Measurements from ENCODE around the gene UGT1A7.

DNA sequence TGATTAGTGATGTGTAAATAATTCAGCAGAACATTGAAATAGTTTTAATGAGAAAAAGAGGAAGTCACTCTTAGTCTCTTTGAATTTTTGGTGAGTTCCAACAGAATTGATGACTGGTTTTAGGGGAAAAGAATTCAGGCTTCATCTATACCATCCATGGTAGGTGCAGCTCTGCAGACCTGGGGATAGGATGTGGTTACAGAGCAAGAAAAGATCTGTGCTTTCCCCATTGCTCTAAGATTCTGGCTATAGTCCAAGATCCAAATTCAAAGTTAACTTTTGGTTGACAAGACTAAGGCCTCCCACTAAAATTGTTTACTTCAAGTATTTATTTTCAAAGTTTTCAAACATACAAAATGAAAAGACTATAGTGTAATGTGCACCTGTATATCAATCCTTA is 41.8 kb upstream of the UGT1A7 start:
- TF ChIP-seq EP300 (IDR thresholded peaks at IDR 0.05; ENCODE audit: borderline replicate concordance), result no peak
- TF ChIP-seq, protein P1, sequence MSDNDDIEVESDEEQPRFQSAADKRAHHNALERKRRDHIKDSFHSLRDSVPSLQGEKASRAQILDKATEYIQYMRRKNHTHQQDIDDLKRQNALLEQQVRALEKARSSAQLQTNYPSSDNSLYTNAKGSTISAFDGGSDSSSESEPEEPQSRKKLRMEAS (IDR thresholded peaks at IDR 0.05), result no peak
- no peak for TF ChIP-seq CREB1 (IDR thresholded peaks at IDR 0.05; ENCODE audit: low read depth)
- TF ChIP-seq RAD21 (IDR thresholded peaks at IDR 0.05; ENCODE audit: low read depth), result no peak
